H54 (cell line): ENCODE data around the gene EFNB3.

ENCODE experiments used
- DNase-seq: peaks from one replicate; pipeline ENCODE4 v3.0.0; 2011; ENCODE audit warnings: low spot score, mixed read lengths; ENCODE audit not compliant: insufficient read length
- FAIRE-seq: peaks from 3 replicates; lab custom pipeline; 2011; peaks lifted over from hg19 to GRCh38; lab: Jason Lieb, UNC
- POLR2A ChIP-seq: IDR thresholded peaks from 2 replicates; pipeline ENCODE4 v1.6.1; 2011; ENCODE audit warnings: low read depth, mild to moderate bottlenecking, low read length

The EFNB3 gene, protein sequence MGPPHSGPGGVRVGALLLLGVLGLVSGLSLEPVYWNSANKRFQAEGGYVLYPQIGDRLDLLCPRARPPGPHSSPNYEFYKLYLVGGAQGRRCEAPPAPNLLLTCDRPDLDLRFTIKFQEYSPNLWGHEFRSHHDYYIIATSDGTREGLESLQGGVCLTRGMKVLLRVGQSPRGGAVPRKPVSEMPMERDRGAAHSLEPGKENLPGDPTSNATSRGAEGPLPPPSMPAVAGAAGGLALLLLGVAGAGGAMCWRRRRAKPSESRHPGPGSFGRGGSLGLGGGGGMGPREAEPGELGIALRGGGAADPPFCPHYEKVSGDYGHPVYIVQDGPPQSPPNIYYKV

GRCh38 chr17:7704601-7705268 lies at the start of gene EFNB3:
TSS of gene EFNB3 (plus strand) at chr17:7705202. CDS start at chr17:7705599, 397 bp downstream.
- FAIRE-seq: no peak
- DNase-seq: no peak
- TF ChIP-seq POLR2A: no peak

DNA sequence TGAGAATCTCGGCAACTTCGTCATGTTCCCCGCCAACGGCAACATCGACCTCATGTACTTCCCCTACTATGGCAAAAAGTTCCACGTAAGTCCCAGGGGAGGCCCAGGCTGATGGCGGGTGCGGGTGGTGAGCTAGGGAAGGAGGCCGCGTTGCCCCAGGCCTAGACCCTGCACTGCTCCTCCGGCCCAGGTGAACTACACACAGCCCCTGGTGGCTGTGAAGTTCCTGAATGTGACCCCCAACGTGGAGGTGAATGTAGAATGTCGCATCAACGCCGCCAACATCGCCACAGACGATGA lies 49.5 kb upstream of the EFNB3 start:
- DNase-seq (no peak), FAIRE-seq (no peak)
- no peak for TF ChIP-seq POLR2A

GRCh38 chr17:7656958-7657609 lies 47.9 kb upstream of the EFNB3 start:
- DNase-seq: no peak
- FAIRE-seq: no peak
- TF ChIP-seq POLR2A: no peak

GRCh38 chr17:7667656-7668406 lies 37.2 kb upstream of the EFNB3 start:
- FAIRE-seq (no peak), DNase-seq (no peak)
- no peak for TF ChIP-seq POLR2A

GRCh38 chr17:7668482-7668881 lies 36.5 kb upstream of the EFNB3 start:
- no peak for TF ChIP-seq POLR2A
- DNase-seq (no peak), FAIRE-seq (no peak)

GRCh38 chr17:7673239-7673638 lies 31.8 kb upstream of the EFNB3 start:
- FAIRE-seq (no peak), DNase-seq (no peak)
- no peak for TF ChIP-seq POLR2A

DNA sequence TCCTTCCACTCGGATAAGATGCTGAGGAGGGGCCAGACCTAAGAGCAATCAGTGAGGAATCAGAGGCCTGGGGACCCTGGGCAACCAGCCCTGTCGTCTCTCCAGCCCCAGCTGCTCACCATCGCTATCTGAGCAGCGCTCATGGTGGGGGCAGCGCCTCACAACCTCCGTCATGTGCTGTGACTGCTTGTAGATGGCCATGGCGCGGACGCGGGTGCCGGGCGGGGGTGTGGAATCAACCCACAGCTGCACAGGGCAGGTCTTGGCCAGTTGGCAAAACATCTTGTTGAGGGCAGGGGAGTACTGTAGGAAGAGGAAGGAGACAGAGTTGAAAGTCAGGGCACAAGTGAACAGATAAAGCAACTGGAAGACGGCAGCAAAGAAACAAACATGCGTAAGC lies 30.1 kb upstream of the EFNB3 start:
- no peak for DNase-seq
- TF ChIP-seq POLR2A: no peak
- FAIRE-seq: no peak

DNA sequence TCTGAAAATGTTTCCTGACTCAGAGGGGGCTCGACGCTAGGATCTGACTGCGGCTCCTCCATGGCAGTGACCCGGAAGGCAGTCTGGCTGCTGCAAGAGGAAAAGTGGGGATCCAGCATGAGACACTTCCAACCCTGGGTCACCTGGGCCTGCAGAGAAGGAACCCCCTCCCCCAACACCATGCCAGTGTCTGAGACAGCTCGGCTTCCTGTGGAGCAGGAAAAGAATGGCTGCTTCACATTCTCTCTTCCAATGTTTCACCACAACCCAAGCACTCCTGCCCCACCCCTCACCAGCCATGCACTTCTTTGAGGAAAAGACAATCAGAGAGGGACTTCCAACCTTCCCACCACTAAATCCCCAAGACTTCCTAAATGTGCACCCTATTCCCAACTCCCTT lies 28.5 kb upstream of the EFNB3 start:
- DNase-seq (no peak), FAIRE-seq (no peak)
- no peak for TF ChIP-seq POLR2A

DNA sequence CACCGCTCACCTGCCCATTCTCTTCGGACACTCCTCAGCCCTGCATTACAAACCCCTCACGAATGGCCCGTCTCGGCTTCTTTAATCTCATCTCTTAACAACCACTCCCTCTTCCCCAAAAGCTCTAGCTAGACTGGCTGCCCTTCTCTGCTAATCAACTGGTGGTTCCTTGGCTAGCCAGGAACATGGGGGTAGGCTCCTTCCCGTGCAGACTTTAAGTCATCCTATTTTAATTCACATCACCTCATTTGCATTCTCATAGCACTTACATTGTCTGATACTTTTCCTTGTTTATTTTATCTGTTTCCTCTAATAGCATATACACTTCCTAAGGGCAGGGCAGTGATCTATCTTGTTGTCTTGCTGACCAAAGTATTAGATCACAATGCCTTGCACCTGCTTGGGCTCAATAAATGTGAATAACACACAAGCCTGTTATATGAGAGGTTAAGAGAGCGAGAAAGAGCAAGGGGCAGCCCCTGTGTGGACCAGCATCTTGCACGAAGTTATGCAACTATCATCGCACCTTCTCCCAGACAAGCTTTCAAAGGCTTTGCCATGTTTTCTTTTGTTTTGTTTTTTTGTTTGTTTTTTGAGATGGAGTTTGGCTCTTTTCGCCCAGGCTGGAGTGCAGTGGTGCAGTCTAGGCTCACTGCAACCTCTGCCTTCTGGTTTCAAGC lies 27.5 kb upstream of the EFNB3 start:
- FAIRE-seq: no peak
- TF ChIP-seq POLR2A: no peak
- DNase-seq: no peak

DNA sequence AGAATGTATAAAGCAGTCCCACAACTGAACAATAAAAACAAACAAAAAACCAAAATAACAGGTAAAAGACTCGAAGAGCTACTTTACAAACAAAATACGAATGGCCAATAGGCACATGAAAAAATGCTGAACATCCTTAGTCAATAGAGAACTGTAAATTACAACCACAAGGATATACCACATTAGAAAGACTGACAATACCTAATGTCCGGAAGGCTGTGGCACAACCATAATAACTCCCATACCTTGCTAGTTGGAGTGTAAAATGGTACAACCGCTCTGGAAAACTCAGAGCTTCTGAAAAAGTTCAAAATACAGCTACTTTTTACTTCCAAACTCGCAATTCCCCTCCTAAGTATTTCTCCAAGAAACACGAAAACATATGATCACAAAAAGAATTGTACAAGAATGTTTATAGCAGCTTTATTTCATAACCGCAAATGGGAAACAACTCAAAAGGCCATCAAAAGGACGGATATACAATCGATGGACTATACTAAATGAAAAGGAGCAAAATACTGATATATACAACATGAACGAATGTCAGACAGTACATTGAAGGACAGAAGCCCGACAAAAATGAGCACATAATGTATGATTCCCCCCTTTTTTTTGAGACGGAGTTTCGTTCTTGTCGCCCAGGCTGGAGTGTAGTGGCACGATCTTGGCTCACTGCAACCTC lies 20.0 kb upstream of the EFNB3 start:
- FAIRE-seq (no peak), DNase-seq (no peak)

DNA sequence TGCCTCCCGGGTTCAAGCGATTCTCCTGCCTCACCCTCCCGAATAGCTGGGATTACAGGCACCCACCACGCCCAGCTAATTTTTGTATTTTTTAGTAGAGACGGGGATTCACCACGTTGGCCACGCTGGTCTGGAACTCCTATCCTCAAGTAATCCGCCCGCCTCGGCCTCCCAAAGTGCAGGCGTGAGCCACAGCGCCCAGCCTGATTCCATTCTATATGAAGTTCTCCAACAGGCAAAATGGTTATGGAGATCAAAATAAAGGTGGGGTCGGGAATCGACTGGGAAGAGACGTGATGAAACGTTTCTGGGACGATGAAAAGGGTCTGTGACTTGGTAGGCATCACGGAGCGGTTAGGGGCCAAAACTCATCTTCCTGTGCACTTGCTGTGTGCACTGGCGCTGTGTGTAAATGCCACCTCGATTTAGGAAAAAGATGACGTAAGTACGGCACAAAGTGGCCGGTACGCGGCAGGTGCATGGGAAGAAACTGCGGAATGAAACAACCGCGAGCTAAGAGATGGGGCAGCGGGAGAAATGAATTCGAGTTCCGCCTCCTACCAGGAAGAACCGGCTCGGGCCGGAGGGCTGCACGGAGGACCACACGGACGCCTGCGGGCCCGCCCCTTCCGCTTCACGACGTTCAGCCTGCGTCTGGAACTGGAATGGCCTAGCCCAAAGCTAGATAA lies 19.3 kb upstream of the EFNB3 start:
- TF ChIP-seq POLR2A: no peak
- DNase-seq (peak; percentile 50), FAIRE-seq (no peak)

More for the DNA sequence above, 20.0 kb upstream of the EFNB3 start:
- no peak for TF ChIP-seq POLR2A
